Neuronal stem cell (in vitro differentiated cells): ENCODE measurements around the gene EFL1.
A peak's percentile ranks its signal among the peaks of the same experiment; 100 is the strongest.

Source experiments
- DNase-seq: peaks from one replicate; pipeline ENCODE4 v3.0.0-alpha.2; 2013; ENCODE audit warnings: low spot score
- H2AFZ ChIP-seq: one replicate; pipeline ENCODE4 v1.6.1; 2013; ENCODE audit warnings: mild to moderate bottlenecking, low read length, inconsistent platforms
- H2AK5ac ChIP-seq: 2 replicates; pipeline ENCODE4 v1.6.1; 2013; ENCODE audit warnings: low read depth, mild to moderate bottlenecking, inconsistent platforms, low read length, moderate library complexity, mixed read lengths
- H2BK120ac ChIP-seq: 2 replicates; pipeline ENCODE4 v1.6.1; 2013; ENCODE audit warnings: low read depth, mild to moderate bottlenecking, inconsistent platforms, low read length, moderate library complexity, mixed read lengths
- H2BK12ac ChIP-seq: one replicate; pipeline ENCODE4 v1.6.1; 2013; ENCODE audit warnings: low read length, inconsistent platforms
- H2BK15ac ChIP-seq: 2 replicates; pipeline ENCODE4 v1.6.1; 2013; ENCODE audit warnings: mild to moderate bottlenecking, low read length, inconsistent platforms, mixed read lengths
- H2BK5ac ChIP-seq: one replicate; pipeline ENCODE4 v1.6.1; 2013; ENCODE audit warnings: inconsistent platforms, mild to moderate bottlenecking, low read length, moderate library complexity
- H3K14ac ChIP-seq: one replicate; pipeline ENCODE4 v1.6.1; 2013; ENCODE audit warnings: low read length, inconsistent platforms
- H3K18ac ChIP-seq: 2 replicates; pipeline ENCODE4 v1.6.1; 2013; ENCODE audit warnings: low read length, inconsistent platforms
- H3K23ac ChIP-seq: 2 replicates; pipeline ENCODE4 v1.6.1; 2013; ENCODE audit warnings: low read depth, mild to moderate bottlenecking, mixed read lengths, low read length, inconsistent platforms; ENCODE audit not compliant: poor library complexity
- H3K27ac ChIP-seq: replicated peaks from 3 replicates; pipeline ENCODE4 v1.5.1; 2013; ENCODE audit warnings: low read length, inconsistent platforms
- H3K27me3 ChIP-seq, 3 experiments: 2 replicates each; pipeline ENCODE4 v1.6.1; 2013; ENCODE audit warnings: low read length in 3 of 3, mild to moderate bottlenecking in 2 of 3, inconsistent platforms in 1 of 3, low read depth in 1 of 3, mixed read lengths in 1 of 3, moderate library complexity in 1 of 3; ENCODE audit not compliant: control insufficient read depth in 3 of 3, insufficient read depth in 3 of 3
- H3K36me3 ChIP-seq, 2 donors: replicated peaks in 1 of 2; 2 replicates each; pipeline ENCODE4 v1.6.1; 2013; ENCODE audit warnings: low read length in 2 of 2; ENCODE audit not compliant: control insufficient read depth in 2 of 2, insufficient read depth in 2 of 2
- H3K4ac ChIP-seq: 2 replicates; pipeline ENCODE4 v1.6.1; 2013; ENCODE audit warnings: inconsistent platforms, mild to moderate bottlenecking, low read length, moderate library complexity
- H3K4me1 ChIP-seq, 2 donors: 1 replicate in 1 of 2; 2 replicates in 1 of 2; pipeline ENCODE4 v1.6.1; 2013; ENCODE audit warnings: low read length in 2 of 2, low read depth in 1 of 2; ENCODE audit not compliant: control insufficient read depth in 2 of 2, insufficient read depth in 1 of 2
- H3K4me2 ChIP-seq: one replicate; pipeline ENCODE4 v1.6.1; 2013; ENCODE audit warnings: mild to moderate bottlenecking, low read length, inconsistent platforms; ENCODE audit not compliant: insufficient read depth, poor library complexity, severe bottlenecking
- H3K4me3 ChIP-seq, 2 donors: 2 replicates each; pipeline ENCODE4 v1.5.1; 2013; ENCODE audit warnings: low read length in 2 of 2, mild to moderate bottlenecking in 2 of 2, inconsistent platforms in 1 of 2, moderate library complexity in 1 of 2
- H3K79me1 ChIP-seq: one replicate; pipeline ENCODE4 v1.6.1; 2013; ENCODE audit warnings: low read depth, mild to moderate bottlenecking, inconsistent platforms, low read length, moderate library complexity
- H3K9ac ChIP-seq: one replicate; pipeline ENCODE4 v1.6.1; 2013; ENCODE audit warnings: mild to moderate bottlenecking, low read depth, low read length, inconsistent platforms; ENCODE audit not compliant: poor library complexity
- H3K9me3 ChIP-seq, 2 donors: replicated peaks in 1 of 2; 2 replicates each; pipeline versions ENCODE3 to v1.6.1; 2013; ENCODE audit warnings: low read length in 2 of 2, mild to moderate bottlenecking in 2 of 2, inconsistent platforms in 1 of 2, low read depth in 1 of 2, mixed read lengths in 1 of 2, moderate library complexity in 1 of 2; ENCODE audit not compliant: control insufficient read depth in 2 of 2, insufficient read depth in 1 of 2
- H4K8ac ChIP-seq: one replicate; pipeline ENCODE4 v1.6.1; 2013; ENCODE audit warnings: low read depth, mild to moderate bottlenecking, inconsistent platforms, low read length, moderate library complexity
- H4K91ac ChIP-seq: one replicate; pipeline ENCODE4 v1.6.1; 2013; ENCODE audit warnings: low read length, low read depth, mild to moderate bottlenecking, inconsistent platforms; ENCODE audit not compliant: poor library complexity
- WGBS, 2 donors: extraction: QIAGEN DNeasy Blood & Tissue Kit; methylation state at CpG; one replicate each; pipeline ENCODE4 v1.1.7; 2013; ENCODE audit warnings: missing lambda C conversion rate in 2 of 2, mixed read lengths in 1 of 2; ENCODE audit not compliant: insufficient read length in 2 of 2, insufficient replicate concordance in 1 of 2; ENCODE audit errors: extremely low coverage in 2 of 2; 5-methylcytosine and 5-hydroxymethylcytosine counted together

EFL1 gene

GRCh38 chr15:82117296-82117695, 145.2 kb downstream of the EFL1 start:
- no peak overlapping the region for H3K14ac ChIP-seq
- no peak for DNase-seq
- H3K79me1 ChIP-seq = no peaks in the 10 kb centered on the region
- H2BK5ac ChIP-seq = no peak overlapping the region
- H2BK120ac ChIP-seq = no peak overlapping the region
- H3K23ac ChIP-seq = no peak overlapping the region
- H3K4me2 ChIP-seq = no peak overlapping the region
- H3K36me3 ChIP-seq = no peaks in the 10 kb centered on the region
- no peak overlapping the region for H3K27ac ChIP-seq
- no peak overlapping the region for H4K8ac ChIP-seq
- WGBS, 2 donors = no CpG with 5 or more reads among the region's 6 CpGs
- H4K91ac ChIP-seq = no peak overlapping the region
- no peaks in the 10 kb centered on the region for H3K4me1 ChIP-seq
- H2BK12ac ChIP-seq = no peak overlapping the region
- no peak overlapping the region for H3K18ac ChIP-seq
- no peak overlapping the region for H2BK15ac ChIP-seq
- H3K4me3 ChIP-seq = no peak overlapping the region
- H3K4ac ChIP-seq = no peak overlapping the region
- no peaks in the 10 kb centered on the region for H3K27me3 ChIP-seq
- H3K9ac ChIP-seq = no peak overlapping the region
- H2AFZ ChIP-seq = no peak overlapping the region
- H3K9me3 ChIP-seq = no peaks in the 10 kb centered on the region
- no peak overlapping the region for H2AK5ac ChIP-seq

GRCh38 chr15:82114660-82115059, 147.9 kb downstream of the EFL1 start:
- no peak overlapping the region for H2AFZ ChIP-seq
- WGBS, 2 donors = no CpG with 5 or more reads among the region's 5 CpGs

GRCh38 chr15:82113106-82113715, 149.3 kb downstream of the EFL1 start:
- no peak overlapping the region for H2BK15ac ChIP-seq
- H3K27me3 ChIP-seq = no peaks in the 10 kb centered on the region
- no peak overlapping the region for H3K4me2 ChIP-seq
- no peaks in the 10 kb centered on the region for H3K36me3 ChIP-seq
- H3K4me3 ChIP-seq = no peak overlapping the region
- no peak overlapping the region for H3K23ac ChIP-seq
- no peak overlapping the region for H3K4ac ChIP-seq
- H3K79me1 ChIP-seq = no peaks in the 10 kb centered on the region
- no peak overlapping the region for H2BK120ac ChIP-seq
- no peak overlapping the region for H2BK5ac ChIP-seq
- H3K14ac ChIP-seq = no peak overlapping the region
- no CpG with 5 or more reads among the region's 1 CpG for WGBS, 2 donors
- H3K4me1 ChIP-seq = no peaks in the 10 kb centered on the region
- H4K8ac ChIP-seq = no peak overlapping the region
- H4K91ac ChIP-seq = no peak overlapping the region
- no peak for DNase-seq
- H2BK12ac ChIP-seq = no peak overlapping the region
- H3K18ac ChIP-seq = no peak overlapping the region
- H2AFZ ChIP-seq = no peak overlapping the region
- no peak overlapping the region for H3K27ac ChIP-seq
- no peak overlapping the region for H3K9ac ChIP-seq
- H3K9me3 ChIP-seq = no peaks in the 10 kb centered on the region
- no peak overlapping the region for H2AK5ac ChIP-seq

More at GRCh38 chr15:82114660-82115059, 147.9 kb downstream of the EFL1 start:
- Histone ChIP-seq H3K27me3 (no peaks in the 10 kb centered on the region), H3K36me3 (no peaks in the 10 kb centered on the region), H2BK15ac (no peak overlapping the region), H2BK120ac (no peak overlapping the region), H3K4me2 (no peak overlapping the region), H3K9me3 (no peaks in the 10 kb centered on the region), H3K27ac (no peak overlapping the region), H3K18ac (no peak overlapping the region), H3K4me3 (no peak overlapping the region), H3K4ac (no peak overlapping the region), H3K79me1 (no peaks in the 10 kb centered on the region), H2AK5ac (no peak overlapping the region), H3K9ac (no peak overlapping the region), H3K23ac (no peak overlapping the region), H3K4me1 (no peaks in the 10 kb centered on the region), H2BK5ac (no peak overlapping the region), H4K91ac (no peak overlapping the region), H2BK12ac (no peak overlapping the region), H4K8ac (no peak overlapping the region), H3K14ac (peak overlapping the region; percentile 40)
- DNase-seq = no peak

GRCh38 chr15:82111918-82112317, 150.6 kb downstream of the EFL1 start:
- Histone ChIP-seq H3K4me2 (no peak overlapping the region), H2BK120ac (no peak overlapping the region), H3K23ac (peak overlapping the region; percentile 1), H3K4ac (no peak overlapping the region), H3K9ac (no peak overlapping the region), H3K4me3 (no peak overlapping the region), H3K27ac (no peak overlapping the region), H2BK12ac (no peak overlapping the region), H3K9me3 (no peaks in the 10 kb centered on the region), H3K4me1 (no peaks in the 10 kb centered on the region), H3K79me1 (no peaks in the 10 kb centered on the region), H3K18ac (peak overlapping the region; percentile 62), H3K14ac (no peak overlapping the region), H2AFZ (no peak overlapping the region), H3K36me3 (no peaks in the 10 kb centered on the region), H2BK5ac (no peak overlapping the region), H4K91ac (no peak overlapping the region), H2BK15ac (no peak overlapping the region), H4K8ac (no peak overlapping the region), H3K27me3 (no peaks in the 10 kb centered on the region), H2AK5ac (no peak overlapping the region)
- no CpG with 5 or more reads among the region's 9 CpGs for WGBS, 2 donors
- DNase-seq = no peak
